Gastrocnemius medialis (tissue), 4 donors: ENCODE results near the gene CRTC3. TPM values are rescaled to one million over a fixed set of nuclear protein-coding genes. Genes with fewer than 3 reads are reported as not detected.

Experiments
- ATAC-seq, 2 donors: fragments of 150-250 bp; one replicate each; pipeline ENCODE4 v1.9.1; 2016
- DNase-seq, 2 donors: peaks; one replicate each; pipeline ENCODE4 v3.0.0-alpha.2; 2019
- H3K27ac ChIP-seq, 4 donors: fragments of 200-600 bp; sonication (generic); 1 replicate in 1 of 4; 2 replicates in 3 of 4; pipeline ENCODE4 v1.5.1; 2016 to 2018; ENCODE audit warnings: mild to moderate bottlenecking in 2 of 4, moderate library complexity in 1 of 4
- H3K27me3 ChIP-seq, 3 donors: fragments of 200-600 bp; sonication (generic) in 2 of 3; 1 replicate in 1 of 3; 2 replicates in 2 of 3; pipeline versions ENCODE4 v1.5.1 to v1.6.0; 2016 to 2019; ENCODE audit warnings: mild to moderate bottlenecking in 1 of 3, moderate library complexity in 1 of 3
- H3K36me3 ChIP-seq, 2 donors: fragments of 200-600 bp; sonication (generic) in 1 of 2; one replicate each; pipeline ENCODE4 v1.5.1; 2017 to 2018
- H3K4me1 ChIP-seq, 2 donors: fragments of 200-600 bp; sonication (generic) in 1 of 2; one replicate each; pipeline ENCODE4 v1.5.1; 2016 to 2017; ENCODE audit warnings: mild to moderate bottlenecking in 2 of 2
- H3K4me3 ChIP-seq, 4 donors: fragments of 200-600 bp; sonication (generic) in 3 of 4; 1 replicate in 1 of 4; 2 replicates in 3 of 4; pipeline ENCODE4 v1.5.1; 2016 to 2019; ENCODE audit warnings: mild to moderate bottlenecking in 2 of 4
- H3K9me3 ChIP-seq, 3 donors: fragments of 200-600 bp; sonication (generic) in 2 of 3; 1 replicate in 1 of 3; 2 replicates in 2 of 3; pipeline ENCODE4 v1.5.1; 2016 to 2019
- POLR2A ChIP-seq, 2 donors: fragments of 450-650 bp; IDR thresholded peaks; one replicate each; pipeline ENCODE4 v1.6.1; 2017; ENCODE audit warnings: antibody characterized with exemption in 2 of 2, mild to moderate bottlenecking in 2 of 2, moderate library complexity in 2 of 2
- in situ Hi-C, 4 donors: fragments of 200-750 bp; cut with MboI; loops; one replicate each; pipeline versions ENCODE4 v1.15.0 to v1.8.0; 2017; ENCODE audit warnings: low sequenced_read_pairs in 4 of 4
- intact Hi-C: fragments of 100-400 bp; cut with DNase I; formaldehyde crosslinking; loops from one replicate; pipeline ENCODE4 v1.15.1; 2023; ENCODE audit warnings: low total_unique reads
- total RNA-seq, 4 donors: library from RNA; depleted of rRNA; stranded (reverse); fragments of >200 nt; gene quantifications; one replicate each; pipeline versions ENCODE4 v1.1.0 to v1.2.3, GENCODE V29; 2016
- TF ChIP-seq, protein P1 (sequence below), 5 experiments: fragments of 450-650 bp in 3 of 5; fragments of 200-600 bp in 2 of 5; sonication (generic) in 2 of 5; IDR thresholded peaks in 4 of 5; conservative IDR thresholded peaks in 1 of 5; 1 replicate in 4 of 5; 2 replicates in 1 of 5; pipeline ENCODE4 v1.5.1; 2016 to 2019; ENCODE audit warnings: antibody characterized with exemption in 5 of 5, mild to moderate bottlenecking in 3 of 5, moderate library complexity in 3 of 5

CRTC3 gene
- total RNA-seq, 4 donors from 2014 or later, result 20.7 to 41.4 (median 30.5) TPM

DNA sequence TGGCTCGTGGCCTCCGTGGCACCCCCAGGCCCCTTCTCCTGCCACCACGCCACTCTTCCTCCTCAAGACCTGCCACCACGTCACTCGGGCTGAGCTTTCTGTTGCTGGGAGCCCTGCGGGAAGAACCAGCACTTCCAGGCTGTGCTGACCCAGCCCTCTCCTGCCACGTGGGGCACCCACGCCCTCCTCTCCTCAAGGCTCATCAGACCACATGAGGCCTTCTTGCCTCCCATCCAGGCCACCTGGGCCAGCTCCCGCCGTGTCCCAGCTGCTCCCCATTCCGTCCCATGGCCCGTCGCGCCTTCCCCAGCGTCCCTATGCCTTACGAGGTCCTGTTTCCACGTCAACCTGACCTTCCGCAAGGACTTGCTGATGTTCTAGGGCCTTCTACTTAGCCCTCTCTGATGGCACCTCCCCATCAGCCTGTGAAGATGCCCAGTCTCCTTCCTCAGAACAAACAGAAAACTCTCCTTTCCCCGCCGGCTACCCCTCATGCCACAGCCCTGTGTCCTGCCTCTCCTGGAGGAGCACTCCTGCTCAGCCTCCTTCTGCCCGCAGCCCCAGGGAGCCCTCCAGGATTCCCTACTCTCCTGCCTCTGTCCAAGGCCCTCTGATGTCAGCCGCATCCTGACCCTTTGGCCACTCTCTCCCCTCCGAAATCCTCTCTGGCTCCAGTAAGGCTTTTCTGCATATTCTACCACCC, 116.3 kb downstream of the CRTC3 start:
- no peaks in the 10 kb centered on the region for H3K27me3 ChIP-seq
- no peak for ATAC-seq
- H3K9me3 ChIP-seq, result no peaks in the 10 kb centered on the region
- H3K4me3 ChIP-seq, result no peak overlapping the region
- peaks cover 0 to 28% of the 10 kb centered on the region in 2 donors for H3K36me3 ChIP-seq
- H3K27ac ChIP-seq, result no peak overlapping the region
- in situ Hi-C loops, result loop anchor here (5.0 to 10.0 kb wide), 5 partner anchors 46 to 249 kb away; no protein-coding TSS in a partner anchor
- intact Hi-C loops, result no loop called here
- no peak for TF ChIP-seq POLR2A (IDR thresholded peaks at IDR 0.05)
- TF ChIP-seq, protein P1, sequence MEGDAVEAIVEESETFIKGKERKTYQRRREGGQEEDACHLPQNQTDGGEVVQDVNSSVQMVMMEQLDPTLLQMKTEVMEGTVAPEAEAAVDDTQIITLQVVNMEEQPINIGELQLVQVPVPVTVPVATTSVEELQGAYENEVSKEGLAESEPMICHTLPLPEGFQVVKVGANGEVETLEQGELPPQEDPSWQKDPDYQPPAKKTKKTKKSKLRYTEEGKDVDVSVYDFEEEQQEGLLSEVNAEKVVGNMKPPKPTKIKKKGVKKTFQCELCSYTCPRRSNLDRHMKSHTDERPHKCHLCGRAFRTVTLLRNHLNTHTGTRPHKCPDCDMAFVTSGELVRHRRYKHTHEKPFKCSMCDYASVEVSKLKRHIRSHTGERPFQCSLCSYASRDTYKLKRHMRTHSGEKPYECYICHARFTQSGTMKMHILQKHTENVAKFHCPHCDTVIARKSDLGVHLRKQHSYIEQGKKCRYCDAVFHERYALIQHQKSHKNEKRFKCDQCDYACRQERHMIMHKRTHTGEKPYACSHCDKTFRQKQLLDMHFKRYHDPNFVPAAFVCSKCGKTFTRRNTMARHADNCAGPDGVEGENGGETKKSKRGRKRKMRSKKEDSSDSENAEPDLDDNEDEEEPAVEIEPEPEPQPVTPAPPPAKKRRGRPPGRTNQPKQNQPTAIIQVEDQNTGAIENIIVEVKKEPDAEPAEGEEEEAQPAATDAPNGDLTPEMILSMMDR (IDR thresholded peaks at IDR 0.05 in 4 of 5, conservative IDR thresholded peaks at IDR 0.05 in 1 of 5), result no peak
- peaks cover 3 to 4% of the 10 kb centered on the region in 2 donors for H3K4me1 ChIP-seq
- peak in 1 of 2 donors; percentile 27 for DNase-seq

DNA sequence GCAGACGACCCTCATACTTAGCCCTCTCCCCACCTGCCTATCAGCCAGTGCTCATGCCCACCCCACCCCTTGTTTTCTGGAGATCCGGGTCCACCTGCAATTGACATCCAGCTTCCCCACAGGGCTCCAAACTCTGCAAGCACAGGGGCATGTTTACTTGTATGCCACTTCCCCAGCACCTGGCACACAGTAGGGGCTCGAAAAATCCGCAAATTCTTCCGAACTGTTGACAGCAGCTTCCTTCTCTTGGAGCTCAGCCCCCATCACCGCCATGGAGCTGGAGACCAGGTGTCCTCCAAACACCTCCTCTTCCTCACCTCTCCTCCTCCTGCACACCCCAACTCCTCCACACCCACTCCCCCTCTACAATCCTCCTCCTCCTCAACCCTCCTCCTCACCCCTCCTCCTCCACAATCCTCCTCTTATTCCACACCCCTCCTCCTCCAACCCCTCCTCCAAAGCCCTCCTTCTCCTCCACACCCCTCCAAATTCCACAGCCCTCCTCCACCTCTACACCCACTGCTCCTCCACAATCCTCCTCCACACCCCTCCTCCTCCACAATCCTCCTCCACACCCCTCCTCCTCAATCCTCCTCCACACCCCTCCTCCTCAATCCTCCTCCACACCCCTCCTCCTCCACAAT, 117.1 kb downstream of the CRTC3 start:
- no peak for DNase-seq
- Histone ChIP-seq H3K4me1 (peaks cover 3 to 4% of the 10 kb centered on the region in 2 donors), H3K27ac (no peak overlapping the region), H3K27me3 (no peaks in the 10 kb centered on the region), H3K4me3 (no peak overlapping the region), H3K9me3 (no peaks in the 10 kb centered on the region), H3K36me3 (peaks cover 0 to 20% of the 10 kb centered on the region in 2 donors)
- in situ Hi-C loops, result loop anchor here (5.0 to 10.0 kb wide), 5 partner anchors 46 to 248 kb away; no protein-coding TSS in a partner anchor
- no peak for ATAC-seq
- intact Hi-C loops, result no loop called here
- no peak for TF ChIP-seq POLR2A (IDR thresholded peaks at IDR 0.05)
- TF ChIP-seq, protein P1 (IDR thresholded peaks at IDR 0.05 in 4 of 5, conservative IDR thresholded peaks at IDR 0.05 in 1 of 5), result no peak

DNA sequence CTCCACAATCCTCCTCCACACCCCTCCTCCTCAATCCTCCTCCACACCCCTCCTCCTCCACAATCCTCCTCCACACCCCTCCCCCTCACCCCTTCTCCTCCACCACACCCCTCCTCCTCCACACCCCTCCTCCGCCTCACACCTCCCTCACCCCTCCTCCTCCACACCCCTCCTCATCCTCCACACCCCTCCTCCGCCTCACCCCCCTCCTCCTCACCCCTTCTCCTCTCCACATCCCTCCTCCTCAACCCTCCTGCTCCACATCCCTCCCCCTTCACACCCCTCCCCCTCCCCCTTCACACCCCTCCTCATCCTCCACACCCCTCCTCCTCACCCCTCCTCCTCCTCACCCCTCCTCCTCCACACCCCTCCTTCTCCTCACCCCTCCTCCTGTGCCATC, 117.6 kb downstream of the CRTC3 start:
- H3K36me3 ChIP-seq, result peaks cover 0 to 15% of the 10 kb centered on the region in 2 donors
- intact Hi-C loops, result no loop called here
- no peak for TF ChIP-seq POLR2A (IDR thresholded peaks at IDR 0.05)
- TF ChIP-seq, protein P1 (IDR thresholded peaks at IDR 0.05 in 4 of 5, conservative IDR thresholded peaks at IDR 0.05 in 1 of 5), result no peak
- in situ Hi-C loops, result loop anchor here (5.0 to 10.0 kb wide), 5 partner anchors 45 to 247 kb away; no protein-coding TSS in a partner anchor
- peak in 1 of 2 donors; percentile 8 for DNase-seq
- no peaks in the 10 kb centered on the region for H3K27me3 ChIP-seq
- no peak overlapping the region for H3K27ac ChIP-seq
- no peak for ATAC-seq
- peaks cover 3 to 4% of the 10 kb centered on the region in 2 donors for H3K4me1 ChIP-seq
- H3K9me3 ChIP-seq, result no peaks in the 10 kb centered on the region
- H3K4me3 ChIP-seq, result no peak overlapping the region

DNA sequence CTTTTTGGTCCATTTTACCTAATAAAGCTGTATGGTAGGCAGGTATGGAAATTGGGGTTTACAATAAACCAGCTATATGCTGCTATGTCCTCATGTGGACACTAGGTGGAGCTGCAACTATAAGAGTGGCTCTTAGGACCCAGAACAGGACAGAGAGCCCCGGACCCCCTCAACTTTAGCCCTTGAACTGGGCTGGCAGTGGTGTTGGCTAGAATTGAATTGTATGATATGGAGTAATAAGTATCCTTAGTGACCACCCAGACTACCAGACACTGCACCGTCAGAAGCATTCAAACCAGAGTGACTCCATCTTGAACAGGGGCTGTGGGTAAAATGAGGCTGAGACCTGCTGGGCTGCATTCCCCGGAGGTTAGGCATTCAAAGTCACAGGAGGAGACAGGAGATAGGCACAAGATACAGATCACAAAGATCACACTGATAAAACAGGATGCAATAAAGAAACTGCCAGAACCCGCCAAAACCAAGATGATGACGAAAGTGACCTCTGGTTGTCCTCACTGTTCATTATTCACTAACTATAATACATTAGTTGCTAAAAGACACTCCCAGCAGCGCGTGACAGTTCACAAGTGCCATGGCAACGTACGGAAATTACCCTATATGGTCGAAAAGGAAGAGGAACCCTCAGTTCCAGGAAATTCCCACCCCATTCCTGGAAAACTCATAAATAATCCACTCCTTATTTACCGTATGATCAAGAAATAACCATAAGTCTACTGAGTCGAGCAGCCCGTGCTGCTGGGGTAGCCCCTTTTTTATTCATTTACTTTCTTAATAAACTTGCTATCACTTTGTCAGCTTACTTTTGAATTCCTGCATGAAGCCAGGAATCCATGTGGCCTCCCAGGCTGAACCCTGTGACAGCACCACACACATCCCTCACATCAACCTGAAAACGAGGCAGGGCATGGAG, 118.7 kb downstream of the CRTC3 start:
- no peaks in the 10 kb centered on the region for H3K9me3 ChIP-seq
- H3K27me3 ChIP-seq, result no peaks in the 10 kb centered on the region
- intact Hi-C loops, result loop anchor here (1.0 kb wide), 2 partner anchors 45 to 238 kb away; no protein-coding TSS in a partner anchor
- H3K4me1 ChIP-seq, result peaks cover 3 to 4% of the 10 kb centered on the region in 2 donors
- in situ Hi-C loops, result loop anchor here (5.0 to 10.0 kb wide), 5 partner anchors 44 to 246 kb away; no protein-coding TSS in a partner anchor
- peak; percentile 48 to 62 for DNase-seq
- peak overlapping the region in 1 of 4 donors; percentile 37 for H3K4me3 ChIP-seq
- H3K27ac ChIP-seq, result peak overlapping the region; percentile 58 to 79 (median 68)
- TF ChIP-seq POLR2A (IDR thresholded peaks at IDR 0.05), result peak in 1 of 2 donors; percentile 13
- TF ChIP-seq, protein P1 (IDR thresholded peaks at IDR 0.05 in 4 of 5, conservative IDR thresholded peaks at IDR 0.05 in 1 of 5), result peak; percentile 92 to 95 (median 94)
- H3K36me3 ChIP-seq, result peaks cover 0 to 4% of the 10 kb centered on the region in 2 donors
- peak; percentile 65 to 83 for ATAC-seq
